ENCODE results near the gene AK4.

The AK4 gene

DNA sequence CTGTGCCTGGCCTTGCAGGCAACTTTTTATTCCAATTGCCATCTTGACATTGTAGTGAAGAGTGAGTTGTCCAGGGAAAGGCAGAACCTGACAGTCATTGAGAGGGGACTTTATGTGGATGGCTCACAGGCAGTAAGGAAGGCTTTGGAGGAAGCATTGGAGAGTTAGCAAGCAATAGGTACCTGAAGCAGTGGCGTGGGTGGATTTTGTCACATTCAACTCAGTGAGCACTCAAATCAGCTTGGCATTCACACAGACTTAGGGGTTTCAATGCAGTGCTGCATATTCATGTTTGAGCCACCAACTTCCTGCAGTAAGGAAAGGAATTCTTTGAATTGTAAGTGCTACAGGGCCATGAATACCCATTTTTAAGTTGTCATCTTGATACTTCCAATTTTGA lies 69.0 kb downstream of the AK4 start:
- Histone ChIP-seq H3K9me2 (replicated peaks; ENCODE audit: control insufficient read depth, low read length) (no peaks in the 10 kb centered on the region), H3F3A (ENCODE audit: control insufficient read depth, insufficient read depth) (no peaks in the 10 kb centered on the region), H3K79me2 (ENCODE audit: control insufficient read depth, low read length) (no peaks in the 10 kb centered on the region), H3K4me3 (ENCODE audit: low read length) (no peak overlapping the region), H4K20me1 (ENCODE audit: control insufficient read depth, insufficient read depth, low read depth, low read length) (no peaks in the 10 kb centered on the region), H3K27me3 (ENCODE audit: control insufficient read depth, low read length) (no peaks in the 10 kb centered on the region), H3K9me3 (ENCODE audit: control insufficient read depth, insufficient read depth, low read length) (no peaks in the 10 kb centered on the region), H3K4me1 (ENCODE audit: control insufficient read depth, low read length) (peaks cover 7% of the 10 kb centered on the region), H3K36me3 (ENCODE audit: control insufficient read depth, low read length) (peaks cover 6% of the 10 kb centered on the region; the same call in 1 of the 2 replicates), H3K4me2 (ENCODE audit: low read length) (no peak overlapping the region), H3K27ac (ENCODE audit: low read depth, low read length) (no peak overlapping the region)
- TF ChIP-seq EZH2phosphoT487 (IDR thresholded peaks at IDR 0.05; ENCODE audit: borderline replicate concordance, low read length) (no peak), CTCF (IDR thresholded peaks at IDR 0.05; ENCODE audit: low read depth, low read length, poor library complexity, severe bottlenecking) (no peak)

GRCh38 chr1:65221638-65222339 lies 73.8 kb downstream of the AK4 start:
- no peak overlapping the region for H3K4me3 ChIP-seq (ENCODE audit: low read length)
- H3K27ac ChIP-seq (ENCODE audit: low read depth, low read length): no peak overlapping the region
- no peaks in the 10 kb centered on the region for H3K9me2 ChIP-seq (replicated peaks; ENCODE audit: control insufficient read depth, low read length)
- H3F3A ChIP-seq (ENCODE audit: control insufficient read depth, insufficient read depth): no peaks in the 10 kb centered on the region
- no peaks in the 10 kb centered on the region for H4K20me1 ChIP-seq (ENCODE audit: control insufficient read depth, insufficient read depth, low read depth, low read length)
- peaks cover 9% of the 10 kb centered on the region for H3K36me3 ChIP-seq (ENCODE audit: control insufficient read depth, low read length)
- no peaks in the 10 kb centered on the region for H3K9me3 ChIP-seq (ENCODE audit: control insufficient read depth, insufficient read depth, low read length)
- H3K27me3 ChIP-seq (ENCODE audit: control insufficient read depth, low read length): no peaks in the 10 kb centered on the region
- TF ChIP-seq EZH2phosphoT487 (IDR thresholded peaks at IDR 0.05; ENCODE audit: borderline replicate concordance, low read length) (no peak), CTCF (IDR thresholded peaks at IDR 0.05; ENCODE audit: low read depth, low read length, poor library complexity, severe bottlenecking) (no peak)
- no peaks in the 10 kb centered on the region for H3K4me1 ChIP-seq (ENCODE audit: control insufficient read depth, low read length)
- no peak overlapping the region for H3K4me2 ChIP-seq (ENCODE audit: low read length)
- H3K79me2 ChIP-seq (ENCODE audit: control insufficient read depth, low read length): no peaks in the 10 kb centered on the region

- no peaks in the 10 kb centered on the region for H4K20me1 ChIP-seq (ENCODE audit: control insufficient read depth, insufficient read depth, low read depth, low read length)
- no peaks in the 10 kb centered on the region for H3K9me3 ChIP-seq (ENCODE audit: control insufficient read depth, insufficient read depth, low read length)
- no peaks in the 10 kb centered on the region for H3F3A ChIP-seq (ENCODE audit: control insufficient read depth, insufficient read depth)
- no peaks in the 10 kb centered on the region for H3K4me1 ChIP-seq (ENCODE audit: control insufficient read depth, low read length)
- H3K79me2 ChIP-seq (ENCODE audit: control insufficient read depth, low read length): no peaks in the 10 kb centered on the region
- H3K27ac ChIP-seq (ENCODE audit: low read depth, low read length): no peak overlapping the region
- no peak overlapping the region for H3K4me2 ChIP-seq (ENCODE audit: low read length)
- no peaks in the 10 kb centered on the region for H3K9me2 ChIP-seq (replicated peaks; ENCODE audit: control insufficient read depth, low read length)
- peaks cover 9% of the 10 kb centered on the region for H3K36me3 ChIP-seq (ENCODE audit: control insufficient read depth, low read length)
- H3K27me3 ChIP-seq (ENCODE audit: control insufficient read depth, low read length): no peaks in the 10 kb centered on the region
- TF ChIP-seq CTCF (IDR thresholded peaks at IDR 0.05; ENCODE audit: low read depth, low read length, poor library complexity, severe bottlenecking): no peak
- TF ChIP-seq EZH2phosphoT487 (IDR thresholded peaks at IDR 0.05; ENCODE audit: borderline replicate concordance, low read length): no peak
- no peak overlapping the region for H3K4me3 ChIP-seq (ENCODE audit: low read length)
Observed at GRCh38 chr1:65222340-65222940, 74.4 kb downstream of the AK4 start.

Measured in DOHH2 (cell line).